GM18517 (cell line): ENCODE data around the gene ACBD3.
A peak's percentile ranks its signal among the peaks of the same experiment; 100 is the strongest.
"Not testable (repeated sequence)": the region's sequence is repeated elsewhere in the genome, so short reads cannot be mapped to it uniquely, and the experiment has no call there.

Experiments used
- ATAC-seq: cut with Tn5 transposase; IDR thresholded peaks from one replicate; pipeline ENCODE4 v1.9.1; 2021; ENCODE audit warnings: mild to moderate bottlenecking, moderate library complexity; ENCODE audit not compliant: unreplicated experiment

Gene ACBD3

DNA sequence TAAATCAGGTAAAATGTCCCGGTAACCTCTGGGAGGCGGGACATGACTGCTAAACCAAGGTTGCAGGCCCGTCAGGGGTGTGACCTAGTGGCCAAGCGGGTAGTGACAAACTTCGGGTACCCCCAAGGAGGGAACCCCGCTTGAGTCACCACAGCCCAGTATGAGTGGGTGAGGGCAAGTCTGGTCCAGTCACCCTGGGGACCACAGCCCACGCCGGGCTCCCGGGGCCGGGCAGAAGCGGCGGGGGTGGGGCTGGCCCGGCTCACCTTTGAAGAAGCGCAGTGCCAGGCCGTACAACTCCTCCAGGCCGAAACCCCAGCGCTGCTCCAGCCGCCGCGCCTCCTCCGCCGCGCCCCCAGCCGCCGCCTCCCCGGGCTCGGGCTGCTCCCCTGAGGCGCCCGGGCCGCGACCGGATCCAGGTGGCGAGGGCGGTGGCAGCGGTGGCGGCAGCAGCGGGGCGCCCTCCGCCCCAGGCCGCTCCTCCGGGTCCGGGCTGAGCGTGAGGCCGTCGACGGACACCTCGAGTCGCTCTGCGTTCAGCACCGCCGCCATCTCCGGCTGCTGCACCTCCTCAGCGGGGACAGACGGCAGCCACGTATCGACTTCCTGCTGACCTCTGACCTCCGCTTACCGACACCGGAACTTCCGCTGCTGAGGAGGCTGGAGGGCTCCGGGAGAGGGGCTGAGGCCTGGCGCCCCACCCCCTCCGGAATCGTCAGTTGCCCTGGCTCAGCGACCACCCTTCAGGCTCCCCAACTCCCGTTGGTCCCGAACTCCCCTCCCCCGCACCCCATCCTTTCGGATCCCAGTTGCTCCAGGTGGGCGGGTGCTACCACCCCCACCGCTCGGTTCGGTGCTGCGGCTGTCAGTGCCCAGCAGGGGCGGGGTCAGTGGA is at the start of gene ACBD3:
ACBD3 (minus strand) TSS at position 618 of the 895 bp plus-strand sequence; CDS start at position 552, 66 bp downstream.
- ATAC-seq = peak; percentile 95

- ATAC-seq = no peak
These were observed 47.3 kb upstream of the ACBD3 start for GRCh38 chr1:226233806-226234205.

DNA sequence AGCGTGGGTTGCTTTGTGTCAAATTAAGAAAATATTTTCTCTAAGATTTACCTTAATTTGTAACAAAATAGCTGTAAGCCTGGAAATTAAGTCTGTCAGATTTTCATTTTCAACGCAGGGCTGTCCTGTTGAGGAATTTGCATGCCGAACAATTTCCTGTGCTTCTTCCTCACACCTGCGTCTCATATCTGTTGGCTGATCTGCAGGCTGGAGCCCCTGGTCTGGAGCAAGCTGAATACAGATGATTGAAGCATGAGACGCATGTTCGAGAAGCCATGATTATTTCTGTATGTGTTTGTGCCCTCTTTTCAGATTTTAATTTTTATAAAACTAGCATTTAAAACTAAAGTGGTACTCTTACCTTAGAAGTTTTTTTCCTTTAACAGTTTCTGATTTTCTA is 46.8 kb upstream of the ACBD3 start:
- no peak for ATAC-seq

DNA sequence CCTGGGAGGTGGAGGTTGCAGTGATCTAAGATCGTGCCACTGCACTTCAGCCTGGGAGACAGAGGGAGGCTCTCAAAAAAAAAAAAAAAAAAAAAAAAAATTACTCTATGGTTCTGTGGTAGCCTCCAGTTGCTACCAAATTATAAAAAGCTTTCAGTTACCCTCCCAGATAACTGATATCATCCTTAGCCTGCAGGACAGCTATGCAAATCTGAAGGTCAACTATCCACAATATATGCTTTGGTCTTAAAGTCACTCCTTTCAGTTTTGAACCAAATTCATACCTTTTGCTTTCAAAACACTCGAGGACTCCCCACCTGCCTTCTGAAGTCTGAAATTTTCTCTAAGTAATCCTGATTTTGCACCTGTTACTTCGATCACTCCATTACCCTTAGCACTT is 40.1 kb upstream of the ACBD3 start:
- no peak for ATAC-seq

DNA sequence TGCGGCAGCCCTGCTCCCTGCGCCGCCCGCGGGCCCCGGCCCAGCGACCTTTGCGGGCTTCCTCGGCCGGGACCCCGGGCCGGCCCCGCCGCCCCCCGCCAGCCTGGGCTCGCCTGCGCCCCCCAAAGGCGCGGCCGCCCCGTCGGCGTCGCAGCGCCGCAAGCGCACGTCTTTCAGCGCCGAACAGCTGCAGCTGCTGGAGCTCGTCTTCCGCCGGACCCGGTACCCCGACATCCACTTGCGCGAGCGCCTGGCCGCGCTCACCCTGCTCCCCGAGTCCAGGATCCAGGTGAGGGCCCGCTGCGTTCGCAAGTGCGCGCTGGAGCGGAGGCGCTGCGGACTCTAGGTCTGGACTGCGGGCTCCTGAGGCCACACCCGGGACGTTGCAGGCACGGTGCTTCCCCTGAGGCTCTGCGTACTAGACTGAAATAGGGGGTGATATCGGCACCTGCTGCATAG is 37.3 kb upstream of the ACBD3 start:
- peak; percentile 72 for ATAC-seq

DNA sequence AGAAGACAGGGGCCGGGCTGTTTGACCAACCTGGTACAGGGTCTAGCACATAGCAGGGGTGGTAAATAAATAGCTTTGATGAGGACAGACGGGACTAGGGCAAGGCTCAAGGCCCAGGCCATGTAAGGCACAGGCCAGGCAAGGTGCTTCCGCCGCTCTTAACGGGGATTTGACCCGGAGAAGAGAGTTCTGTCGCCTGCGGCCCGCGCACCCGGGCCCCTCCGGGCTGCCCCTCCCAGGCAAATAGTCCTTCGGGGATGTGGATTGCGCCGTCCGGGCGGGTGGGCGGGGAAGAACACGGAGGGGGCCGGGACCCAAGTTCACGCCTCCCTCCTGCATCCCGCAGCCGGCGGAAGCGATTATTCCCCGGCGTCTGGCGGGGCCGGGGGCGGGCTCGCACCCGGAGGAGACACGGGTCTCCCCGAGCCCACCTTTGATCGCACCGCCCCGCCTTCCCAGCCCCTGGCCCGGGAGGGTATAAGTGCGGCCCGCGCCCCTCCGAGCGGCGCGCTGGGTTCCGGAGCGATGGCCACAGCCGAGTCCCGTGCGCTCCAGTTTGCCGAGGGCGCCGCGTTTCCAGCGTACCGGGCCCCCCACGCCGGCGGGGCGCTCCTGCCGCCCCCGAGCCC is 36.7 kb upstream of the ACBD3 start, which contains the start of gene MIXL1:
MIXL1 (plus strand) TSS at position 508 of the 629 bp plus-strand sequence; CDS start at position 526, 18 bp downstream.
- ATAC-seq = peak; percentile 18

DNA sequence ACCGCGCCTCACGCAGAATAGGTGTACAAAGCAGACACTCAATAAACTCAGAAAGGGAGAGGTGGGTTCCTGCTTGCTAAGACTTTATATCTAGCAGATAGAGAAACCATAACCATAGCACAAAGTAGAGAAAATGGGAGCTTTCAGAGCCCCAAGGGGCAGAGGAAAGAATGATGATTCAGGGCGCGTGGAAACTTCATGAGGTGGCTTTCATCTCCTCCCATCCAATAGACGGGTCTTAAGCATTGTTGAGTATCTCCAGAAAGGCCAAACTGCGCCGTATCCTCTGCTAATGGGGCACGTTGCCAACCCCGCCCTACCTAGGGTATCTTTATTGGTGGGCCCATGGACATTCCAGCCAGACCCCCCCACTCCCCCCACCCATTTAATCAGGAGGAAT is 36.1 kb upstream of the ACBD3 start:
- no peak for ATAC-seq

DNA sequence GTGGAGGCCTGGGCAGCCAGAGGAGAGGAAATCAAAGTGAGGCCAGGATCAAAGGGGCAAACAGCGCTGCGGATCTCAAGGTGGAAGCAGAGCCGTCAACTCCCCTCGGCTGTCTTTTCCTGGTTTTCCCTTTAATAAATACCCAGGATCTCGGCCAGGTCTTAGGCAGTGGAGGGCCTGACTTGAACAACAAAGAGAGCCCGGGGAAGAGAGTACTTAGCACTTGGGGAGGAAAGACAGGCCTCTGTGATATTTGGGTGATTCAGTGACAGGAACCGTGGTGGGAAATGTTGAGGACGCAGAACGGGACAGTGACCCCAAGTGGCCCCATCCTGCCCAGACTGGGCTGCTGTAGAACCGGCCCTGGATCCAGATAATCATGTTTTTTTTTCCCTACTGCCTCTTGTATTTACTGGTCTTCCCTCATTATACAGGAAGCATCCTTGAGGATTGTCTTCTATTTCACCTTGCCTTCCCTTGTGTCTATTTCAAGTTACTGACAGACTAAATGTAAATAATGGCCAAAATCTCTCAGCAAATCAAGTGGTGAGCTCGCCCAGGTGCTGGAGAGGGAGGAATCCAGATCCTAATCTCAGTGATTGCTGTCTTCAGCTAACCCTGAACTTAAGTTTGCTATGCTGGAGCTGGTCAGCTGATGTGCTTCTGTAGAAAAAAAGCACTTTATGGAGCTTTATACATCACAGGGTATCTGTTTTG is 34.1 kb upstream of the ACBD3 start:
- ATAC-seq = no peak

GRCh38 chr1:226217273-226217672 is 30.7 kb upstream of the ACBD3 start:
- ATAC-seq = no peak

DNA sequence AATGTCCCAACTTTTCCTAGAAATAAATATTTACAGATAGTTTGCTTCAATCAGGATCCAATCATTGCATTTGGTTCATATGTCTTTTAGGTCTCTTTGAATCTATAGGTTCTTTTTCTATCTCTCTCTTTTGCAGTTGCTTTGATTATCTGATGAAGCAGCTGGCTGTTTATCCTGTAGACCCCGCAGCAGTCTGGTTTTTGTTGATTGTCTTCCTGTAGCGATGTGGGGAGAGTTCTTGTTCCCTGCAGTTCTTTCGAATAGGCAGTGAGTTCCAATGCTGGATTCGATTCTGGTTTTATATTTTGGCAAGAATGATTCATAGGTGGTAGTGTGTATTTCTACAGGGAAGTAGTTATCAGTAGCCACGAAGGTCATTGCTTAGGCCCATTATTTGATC is 29.5 kb upstream of the ACBD3 start:
- no peak for ATAC-seq

- no peak for ATAC-seq
These were observed 28.7 kb upstream of the ACBD3 start for GRCh38 chr1:226215239-226215638.

- no peak for ATAC-seq
These were observed 26.0 kb upstream of the ACBD3 start for GRCh38 chr1:226212545-226212944.

- ATAC-seq = no peak
These were observed 24.8 kb upstream of the ACBD3 start for GRCh38 chr1:226211181-226211821.

DNA sequence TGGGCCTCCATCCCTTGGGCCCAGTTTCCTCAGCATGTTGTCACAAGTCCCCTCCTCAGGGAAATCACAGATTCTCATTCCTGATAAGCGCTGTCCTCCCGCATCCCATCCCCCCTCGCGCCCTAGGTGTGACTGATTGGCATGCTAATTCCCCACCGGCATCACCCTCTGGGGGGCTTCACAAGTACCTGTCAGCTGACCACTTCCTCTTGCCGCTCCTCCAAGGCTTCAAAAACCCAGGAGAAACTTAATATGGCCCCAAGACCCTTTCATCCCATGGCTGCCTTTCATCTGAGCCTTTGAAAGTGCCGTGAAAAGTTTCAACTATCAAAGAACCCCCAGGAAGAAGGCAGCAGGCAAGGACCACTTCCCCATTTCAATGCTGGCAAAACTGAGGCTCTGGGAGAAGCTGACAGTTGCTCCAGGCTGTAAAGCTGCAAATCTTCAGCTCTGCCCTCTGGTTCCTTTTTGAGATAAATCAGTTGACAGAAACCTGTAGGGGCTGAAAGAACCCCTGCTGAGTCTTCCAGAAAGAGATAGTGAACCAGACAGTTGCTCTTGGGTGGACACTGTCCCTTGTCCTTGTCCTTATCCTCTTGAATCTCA is 24.1 kb upstream of the ACBD3 start:
- no peak for ATAC-seq

- ATAC-seq = no peak
These were observed 22.9 kb upstream of the ACBD3 start for GRCh38 chr1:226209307-226210059.

DNA sequence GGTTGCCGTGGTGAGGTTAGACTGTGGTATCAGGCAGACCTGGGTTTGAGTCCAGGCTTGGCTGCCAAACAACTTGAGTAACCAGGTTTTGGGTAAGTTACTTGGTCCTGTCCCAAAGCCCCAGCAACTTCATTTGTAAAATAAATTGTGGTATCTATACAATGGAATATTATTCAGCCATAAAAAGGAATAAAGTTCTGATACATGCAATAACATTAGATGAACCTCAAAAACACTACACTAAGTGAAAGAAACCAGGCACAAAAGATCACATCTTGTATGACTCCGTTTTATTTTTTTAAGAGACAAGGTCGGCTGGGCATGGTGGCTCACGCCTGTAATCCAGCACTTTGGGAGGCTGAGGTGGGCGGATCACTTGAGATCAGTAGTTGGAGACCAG is 20.5 kb upstream of the ACBD3 start:
- ATAC-seq = no peak

DNA sequence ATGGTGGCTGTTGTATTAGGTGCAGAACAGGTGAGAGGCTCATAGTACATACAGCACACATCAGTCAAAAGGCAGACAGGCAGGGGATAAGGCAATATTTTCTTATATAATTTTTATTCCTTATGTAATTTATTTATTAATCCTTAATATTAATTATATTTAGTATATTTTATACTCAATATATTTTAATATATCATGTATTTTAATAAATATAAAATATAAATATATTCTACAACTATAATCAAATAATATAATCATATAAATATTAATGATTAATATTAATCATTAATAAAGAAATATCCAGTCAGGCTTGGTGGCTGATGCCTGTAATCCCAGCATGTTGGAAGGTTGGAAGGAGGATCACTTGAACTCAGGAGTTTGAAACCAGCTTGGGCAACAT is 17.7 kb upstream of the ACBD3 start:
- ATAC-seq = no peak

GRCh38 chr1:226203655-226204054 is 17.1 kb upstream of the ACBD3 start:
- no peak for ATAC-seq

DNA sequence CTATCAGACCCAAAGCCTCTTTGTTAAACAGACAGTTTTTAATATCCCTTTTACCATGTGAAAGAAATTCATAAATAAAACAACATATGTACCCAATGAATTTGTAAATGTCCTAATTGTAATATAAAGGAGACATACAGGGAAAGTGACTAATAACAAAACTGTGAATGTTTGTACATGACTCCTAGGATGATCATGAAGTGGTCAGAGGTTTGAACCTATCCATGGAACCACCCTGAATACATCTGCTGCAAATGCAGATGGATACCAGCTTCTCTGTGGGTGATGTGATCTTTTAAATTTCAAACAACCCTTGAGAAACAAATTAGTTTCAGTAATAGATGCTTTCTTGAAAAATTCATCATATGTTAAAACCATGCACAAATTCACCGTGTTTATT is 16.7 kb upstream of the ACBD3 start:
- no peak for ATAC-seq

- ATAC-seq = not testable (repeated sequence)
These were observed 16.1 kb upstream of the ACBD3 start for GRCh38 chr1:226202666-226203065.
